Measurements from ENCODE around the gene SLC39A2. TPM values are rescaled to one million over a fixed set of nuclear protein-coding genes. Genes with fewer than 3 reads are reported as not detected.
"Not testable (repeated sequence)": the region's sequence is repeated elsewhere in the genome, so short reads cannot be mapped to it uniquely, and the experiment has no call there.

The SLC39A2 gene
- total RNA-seq, 1 donor from 2014 or later: not detected

- no peak for DNase-seq (ENCODE audit: low read depth)
- TF ChIP-seq CTCF (conservative IDR thresholded peaks at IDR 0.05; ENCODE audit: low read depth, low read length): no peak
- H3K4me3 ChIP-seq (ENCODE audit: low read depth, low read length): peak overlapping the region; percentile 72
Observed at GRCh38 chr14:20971705-20972021, 27.4 kb upstream of the SLC39A2 start.

DNA sequence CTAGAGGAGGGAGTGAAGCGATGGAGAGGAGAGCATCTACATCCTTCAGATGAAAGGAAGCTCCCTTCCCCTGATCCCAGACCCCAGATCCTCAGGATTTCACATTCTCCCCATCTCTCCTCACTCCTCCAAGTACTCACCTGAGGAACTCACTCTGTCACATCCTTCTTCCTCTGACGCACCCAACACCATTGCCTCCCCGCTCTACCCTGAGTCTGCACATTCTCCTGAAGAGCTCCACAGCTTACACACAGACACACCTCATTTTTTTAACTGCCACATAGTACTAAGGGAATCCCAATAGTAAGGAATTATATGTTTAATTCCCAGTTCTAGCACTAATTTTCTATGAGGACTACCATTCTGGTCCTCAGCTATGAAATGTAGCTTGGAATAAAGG, 25.6 kb upstream of the SLC39A2 start:
- no peak overlapping the region for H3K4me3 ChIP-seq (ENCODE audit: low read depth, low read length)
- no peak for DNase-seq (ENCODE audit: low read depth)
- TF ChIP-seq CTCF (conservative IDR thresholded peaks at IDR 0.05; ENCODE audit: low read depth, low read length): no peak

GRCh38 chr14:20976291-20976690, 22.8 kb upstream of the SLC39A2 start:
- DNase-seq (ENCODE audit: low read depth): no peak
- TF ChIP-seq CTCF (conservative IDR thresholded peaks at IDR 0.05; ENCODE audit: low read depth, low read length): no peak
- no peak overlapping the region for H3K4me3 ChIP-seq (ENCODE audit: low read depth, low read length)

DNA sequence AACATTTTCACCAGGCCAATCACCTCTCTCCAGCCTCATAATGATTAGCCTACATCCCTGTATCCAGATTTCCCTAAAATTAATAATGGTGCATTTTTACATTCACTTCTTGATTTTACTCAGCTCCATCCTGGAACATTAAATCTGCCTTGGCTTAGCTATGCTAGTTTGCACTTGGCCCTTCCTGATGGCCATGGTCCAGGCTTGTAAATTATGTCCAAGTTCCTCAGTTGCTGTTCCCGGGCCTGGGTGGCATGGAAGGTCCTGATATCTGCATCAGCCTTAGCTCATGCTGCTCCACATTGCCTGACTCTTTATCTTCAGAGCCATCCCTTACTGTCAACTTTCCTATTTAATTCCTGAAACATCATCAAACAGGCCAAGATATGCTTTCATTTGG, 20.4 kb upstream of the SLC39A2 start:
- no peak for DNase-seq (ENCODE audit: low read depth)
- TF ChIP-seq CTCF (conservative IDR thresholded peaks at IDR 0.05; ENCODE audit: low read depth, low read length): no peak
- H3K4me3 ChIP-seq (ENCODE audit: low read depth, low read length): no peak overlapping the region

GRCh38 chr14:20980906-20981305, 18.2 kb upstream of the SLC39A2 start:
- H3K4me3 ChIP-seq (ENCODE audit: low read depth, low read length): no peak overlapping the region
- TF ChIP-seq CTCF (conservative IDR thresholded peaks at IDR 0.05; ENCODE audit: low read depth, low read length): no peak
- DNase-seq (ENCODE audit: low read depth): no peak

- no peak overlapping the region for H3K4me3 ChIP-seq (ENCODE audit: low read depth, low read length)
- no peak for DNase-seq (ENCODE audit: low read depth)
- TF ChIP-seq CTCF (conservative IDR thresholded peaks at IDR 0.05; ENCODE audit: low read depth, low read length): no peak
Observed at GRCh38 chr14:20982646-20983369, 16.3 kb upstream of the SLC39A2 start.

DNA sequence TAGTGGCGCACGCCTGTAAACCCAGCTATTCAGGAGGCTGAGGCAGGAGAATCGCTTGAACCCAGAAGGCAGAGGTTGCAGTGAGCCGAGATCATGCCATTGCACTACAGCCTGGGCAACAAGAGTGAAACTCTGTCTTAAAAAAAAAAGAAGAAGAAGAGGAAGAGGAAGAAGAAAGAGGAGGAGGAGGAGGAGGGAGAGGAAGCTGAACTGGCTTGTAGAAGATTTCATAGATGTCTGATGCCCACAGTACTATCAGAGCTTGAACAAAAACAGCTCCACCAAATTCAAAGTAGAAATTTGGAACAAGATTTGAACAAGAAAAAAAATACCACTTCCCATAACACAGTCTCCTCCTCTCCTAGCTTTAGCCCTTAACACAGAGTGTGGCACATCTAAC, 13.4 kb upstream of the SLC39A2 start:
- not testable (repeated sequence) for DNase-seq (ENCODE audit: low read depth); H3K4me3 ChIP-seq (ENCODE audit: low read depth, low read length)

All from epithelial cell of proximal tubule (primary cell).